Kidney epithelial cell (primary cell): ENCODE measurements around the gene NR5A1. TPM values are rescaled to one million over a fixed set of nuclear protein-coding genes. Genes with fewer than 3 reads are reported as not detected.

Experiments
- DNase-seq: peaks from one replicate; pipeline ENCODE4 v3.0.0-alpha.2; 2010; ENCODE audit warnings: low read depth
- H3K27me3 ChIP-seq: 2 replicates; pipeline ENCODE4 v1.6.0; 2011; ENCODE audit warnings: low read length; ENCODE audit not compliant: control insufficient read depth, insufficient read depth
- H3K36me3 ChIP-seq: 2 replicates; pipeline ENCODE4 v1.5.1; 2011; ENCODE audit warnings: low read length; ENCODE audit not compliant: control insufficient read depth, insufficient read depth
- H3K4me3 ChIP-seq: 2 replicates; pipeline ENCODE4 v1.5.1; 2011; ENCODE audit warnings: low read depth, mild to moderate bottlenecking, control low read depth, low read length
- total RNA-seq: library from RNA; depleted of rRNA; stranded (reverse); fragments of >200 nt; gene quantifications from 2 replicates; pipeline ENCODE4 v1.2.3, GENCODE V29; 2015
- TF ChIP-seq, protein P1 (sequence below): IDR thresholded peaks from 2 replicates; pipeline ENCODE4 v1.5.1; 2011; ENCODE audit warnings: mild to moderate bottlenecking, moderate library complexity, low read length, control low read depth, inconsistent platforms; ENCODE audit not compliant: insufficient read depth, poor library complexity, severe bottlenecking

The NR5A1 gene
- total RNA-seq, 1 donor from 2014 or later = not detected

DNA sequence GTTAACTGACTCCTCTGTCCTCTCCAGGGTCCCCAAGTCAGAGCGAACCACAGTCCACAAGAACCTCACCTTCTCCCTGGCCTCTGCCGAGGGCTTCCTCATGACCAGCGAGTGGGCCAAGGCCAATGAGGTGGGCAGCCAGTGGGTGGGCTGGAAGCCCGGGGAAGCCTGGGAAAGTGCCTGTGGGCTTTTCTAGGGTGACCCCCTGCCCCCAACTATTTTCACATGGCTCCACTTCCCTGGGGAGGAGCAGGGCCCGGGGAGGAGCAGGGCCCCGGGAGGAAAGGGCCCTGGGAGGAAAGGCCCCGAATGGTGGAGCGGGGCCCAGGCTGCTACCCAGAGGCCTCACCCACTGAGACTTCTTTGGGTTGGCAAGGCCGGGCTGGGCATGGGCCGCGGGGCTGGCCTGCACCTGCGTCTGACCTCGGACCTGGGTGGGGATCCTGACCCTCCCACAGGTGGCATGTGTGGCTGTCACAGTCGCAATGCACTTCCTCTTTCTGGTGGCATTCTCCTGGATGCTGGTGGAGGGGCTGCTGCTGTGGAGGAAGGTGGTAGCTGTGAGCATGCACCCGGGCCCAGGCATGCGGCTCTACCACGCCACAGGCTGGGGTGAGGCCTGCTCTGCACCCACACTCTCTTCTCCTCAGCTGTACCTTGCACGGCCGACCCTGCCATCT is 39.0 kb downstream of the NR5A1 start:
- TF ChIP-seq, protein P1, sequence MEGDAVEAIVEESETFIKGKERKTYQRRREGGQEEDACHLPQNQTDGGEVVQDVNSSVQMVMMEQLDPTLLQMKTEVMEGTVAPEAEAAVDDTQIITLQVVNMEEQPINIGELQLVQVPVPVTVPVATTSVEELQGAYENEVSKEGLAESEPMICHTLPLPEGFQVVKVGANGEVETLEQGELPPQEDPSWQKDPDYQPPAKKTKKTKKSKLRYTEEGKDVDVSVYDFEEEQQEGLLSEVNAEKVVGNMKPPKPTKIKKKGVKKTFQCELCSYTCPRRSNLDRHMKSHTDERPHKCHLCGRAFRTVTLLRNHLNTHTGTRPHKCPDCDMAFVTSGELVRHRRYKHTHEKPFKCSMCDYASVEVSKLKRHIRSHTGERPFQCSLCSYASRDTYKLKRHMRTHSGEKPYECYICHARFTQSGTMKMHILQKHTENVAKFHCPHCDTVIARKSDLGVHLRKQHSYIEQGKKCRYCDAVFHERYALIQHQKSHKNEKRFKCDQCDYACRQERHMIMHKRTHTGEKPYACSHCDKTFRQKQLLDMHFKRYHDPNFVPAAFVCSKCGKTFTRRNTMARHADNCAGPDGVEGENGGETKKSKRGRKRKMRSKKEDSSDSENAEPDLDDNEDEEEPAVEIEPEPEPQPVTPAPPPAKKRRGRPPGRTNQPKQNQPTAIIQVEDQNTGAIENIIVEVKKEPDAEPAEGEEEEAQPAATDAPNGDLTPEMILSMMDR = no peak
- Histone ChIP-seq H3K4me3 (no peak overlapping the region), H3K27me3 (peaks cover 16% of the 10 kb centered on the region), H3K36me3 (no peaks in the 10 kb centered on the region)
- no peak for DNase-seq

DNA sequence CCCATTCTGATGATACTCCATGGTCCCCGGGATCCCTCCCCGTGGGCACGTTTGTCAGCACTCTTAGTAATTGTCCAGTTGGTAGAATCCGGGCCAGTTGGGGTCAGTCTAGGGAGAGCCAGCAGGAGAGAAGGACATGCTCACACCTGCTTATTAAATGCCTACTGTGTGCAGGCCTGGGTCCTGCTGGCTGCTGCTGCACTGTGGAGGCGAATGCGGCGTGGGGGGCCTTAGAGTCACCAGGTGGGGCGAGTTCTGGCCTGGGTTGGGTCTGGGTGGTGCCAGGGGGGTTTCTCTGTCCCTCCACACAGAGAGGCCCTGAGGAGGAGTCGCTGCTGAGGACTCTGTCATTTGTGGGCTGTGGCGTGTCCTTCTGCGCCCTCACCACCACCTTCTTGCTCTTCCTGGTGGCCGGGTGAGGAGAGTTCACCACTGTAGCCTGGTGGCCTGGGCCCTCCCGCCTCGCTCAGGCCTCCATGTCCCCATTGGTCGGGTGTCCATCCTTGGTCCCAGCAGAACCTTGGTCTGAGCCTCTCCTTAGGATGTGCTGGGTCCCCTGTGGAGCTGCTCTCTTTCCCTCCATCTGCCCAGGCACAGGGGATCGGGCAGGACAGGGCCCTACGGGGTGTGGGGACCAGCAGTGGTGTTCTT is 39.7 kb downstream of the NR5A1 start:
- DNase-seq = no peak
- H3K27me3 ChIP-seq = peaks cover 16% of the 10 kb centered on the region
- TF ChIP-seq, protein P1 = no peak
- no peaks in the 10 kb centered on the region for H3K36me3 ChIP-seq
- no peak overlapping the region for H3K4me3 ChIP-seq

DNA sequence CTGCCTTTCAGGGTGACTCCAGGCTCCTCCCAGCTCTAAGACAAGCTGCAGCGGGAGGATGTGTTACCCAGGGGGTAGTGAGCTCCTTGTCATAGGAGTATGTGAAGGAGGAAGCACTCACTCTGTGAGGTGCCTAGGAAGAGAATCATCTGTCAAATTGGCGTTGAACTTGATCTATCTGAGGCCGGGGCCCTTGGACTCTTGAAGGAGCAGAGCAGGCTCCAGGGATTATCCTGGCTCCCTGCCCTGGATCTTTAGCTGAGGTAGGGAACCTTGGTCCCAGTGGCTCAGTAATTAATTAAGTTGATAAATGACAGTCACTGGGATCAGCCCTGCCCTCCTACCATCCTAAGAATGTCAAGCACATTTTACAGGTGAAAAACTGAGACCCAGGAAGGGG is 41.5 kb downstream of the NR5A1 start:
- DNase-seq = no peak
- TF ChIP-seq, protein P1 = no peak
- H3K4me3 ChIP-seq = no peak overlapping the region

DNA sequence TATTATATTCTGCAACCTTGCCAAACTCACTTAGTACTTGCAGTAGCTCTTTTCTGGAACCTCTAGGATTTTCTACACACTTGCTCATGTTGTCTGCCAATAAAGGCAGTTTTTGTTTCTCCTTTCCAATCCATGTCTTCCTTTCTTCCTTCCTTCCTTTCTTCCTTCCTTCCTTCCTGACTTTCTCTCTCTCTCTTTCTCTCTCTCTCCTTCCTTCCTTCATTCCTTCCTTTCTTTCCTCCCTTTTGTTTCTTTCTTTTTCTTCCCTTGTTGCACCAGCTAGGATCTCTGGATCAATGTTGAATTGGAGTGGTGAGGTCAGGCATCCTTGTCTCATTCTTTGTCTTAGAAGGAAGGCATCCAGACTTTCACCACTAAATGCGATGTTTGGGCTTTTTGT is 44.5 kb downstream of the NR5A1 start:
- Histone ChIP-seq H3K36me3 (no peaks in the 10 kb centered on the region), H3K4me3 (no peak overlapping the region), H3K27me3 (peaks cover 12% of the 10 kb centered on the region)
- DNase-seq = no peak
- TF ChIP-seq, protein P1 = no peak

More for the DNA sequence above, 41.5 kb downstream of the NR5A1 start:
- Histone ChIP-seq H3K27me3 (peaks cover 16% of the 10 kb centered on the region), H3K36me3 (no peaks in the 10 kb centered on the region)

DNA sequence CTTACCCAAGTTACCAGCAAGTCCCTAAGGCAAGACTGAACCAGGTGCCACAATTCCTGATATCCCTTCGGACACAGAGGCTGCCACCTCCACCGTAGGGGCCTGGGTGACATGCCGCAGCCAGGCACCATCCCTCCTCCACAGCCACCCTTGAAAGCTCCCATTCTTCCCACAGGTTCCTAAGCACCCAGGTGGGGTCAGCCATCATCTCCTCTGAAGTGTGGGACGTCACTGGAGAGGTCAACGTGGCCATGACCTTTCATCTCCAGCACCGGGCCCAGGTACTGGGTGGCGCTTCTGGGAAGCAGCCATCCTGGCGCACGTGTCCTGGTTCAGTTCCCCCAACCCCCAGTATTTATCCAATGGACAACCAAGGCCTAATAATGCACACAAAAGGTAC is 48.8 kb downstream of the NR5A1 start:
- DNase-seq = no peak
- TF ChIP-seq, protein P1 = no peak
- Histone ChIP-seq H3K36me3 (no peaks in the 10 kb centered on the region), H3K4me3 (no peak overlapping the region), H3K27me3 (peaks cover 22% of the 10 kb centered on the region)

DNA sequence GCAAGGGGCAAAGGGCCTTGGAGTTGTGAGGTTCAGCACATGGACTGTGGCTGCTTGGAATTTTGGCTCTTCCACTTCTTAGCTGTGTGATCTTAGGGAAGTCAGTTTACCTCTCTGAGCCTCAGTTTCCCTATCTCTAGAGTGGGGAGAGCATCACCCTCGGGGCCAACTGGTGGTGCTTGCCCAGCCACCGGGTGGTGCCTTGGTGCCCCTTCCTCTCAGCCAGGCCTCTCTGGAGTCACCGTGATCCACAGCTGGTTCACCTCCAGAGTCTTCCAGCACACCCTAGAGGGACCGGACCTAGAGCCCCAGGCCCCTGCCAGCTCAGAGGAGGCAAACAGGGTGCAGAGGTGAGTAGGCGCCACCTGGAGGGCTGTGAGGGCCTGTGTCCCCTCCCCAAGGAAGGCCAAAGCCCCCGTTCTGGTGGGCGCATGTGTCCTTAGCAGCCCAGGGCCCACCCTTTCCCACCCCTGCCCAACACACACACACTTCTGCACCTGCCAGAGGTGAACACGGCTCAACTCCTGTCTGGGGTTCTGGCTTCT is 49.2 kb downstream of the NR5A1 start:
- Histone ChIP-seq H3K36me3 (no peaks in the 10 kb centered on the region), H3K4me3 (no peak overlapping the region), H3K27me3 (peaks cover 26% of the 10 kb centered on the region)
- TF ChIP-seq, protein P1 = no peak
- no peak for DNase-seq
